HG02571 (cell line): ENCODE results near the gene ZFPM1.

Experiments used
- ATAC-seq: cut with Tn5 transposase; IDR thresholded peaks from one replicate; pipeline ENCODE4 v1.9.1; 2021; ENCODE audit warnings: mild to moderate bottlenecking, moderate library complexity; ENCODE audit not compliant: unreplicated experiment

The ZFPM1 gene

DNA sequence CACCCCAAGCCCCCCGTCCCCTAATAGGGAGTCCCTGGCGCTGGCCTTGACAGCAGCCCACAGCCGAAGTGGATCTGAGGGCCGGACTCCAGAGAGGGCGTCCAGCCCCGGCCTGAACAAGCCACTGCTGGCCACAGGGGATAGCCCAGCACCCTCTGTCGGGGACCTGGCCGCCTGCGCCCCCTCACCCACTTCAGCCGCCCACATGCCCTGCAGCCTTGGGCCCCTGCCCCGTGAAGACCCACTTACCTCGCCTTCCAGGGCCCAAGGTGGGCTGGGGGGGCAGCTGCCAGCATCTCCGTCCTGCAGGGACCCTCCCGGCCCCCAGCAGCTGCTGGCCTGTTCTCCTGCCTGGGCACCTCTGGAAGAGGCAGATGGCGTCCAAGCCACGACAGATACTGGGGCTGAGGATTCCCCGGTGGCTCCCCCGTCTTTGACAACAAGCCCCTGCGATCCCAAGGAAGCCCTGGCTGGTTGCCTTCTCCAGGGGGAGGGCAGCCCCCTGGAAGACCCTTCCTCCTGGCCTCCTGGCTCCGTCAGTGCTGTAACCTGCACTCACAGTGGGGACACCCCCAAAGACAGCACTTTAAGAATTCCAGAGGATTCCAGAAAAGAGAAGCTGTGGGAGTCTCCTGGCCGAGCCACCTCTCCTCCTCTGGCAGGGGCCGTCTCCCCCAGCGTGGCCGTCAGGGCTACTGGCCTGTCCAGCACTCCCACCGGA lies 19.3 kb upstream of the ZFPM1 start:
- ATAC-seq, result no peak

DNA sequence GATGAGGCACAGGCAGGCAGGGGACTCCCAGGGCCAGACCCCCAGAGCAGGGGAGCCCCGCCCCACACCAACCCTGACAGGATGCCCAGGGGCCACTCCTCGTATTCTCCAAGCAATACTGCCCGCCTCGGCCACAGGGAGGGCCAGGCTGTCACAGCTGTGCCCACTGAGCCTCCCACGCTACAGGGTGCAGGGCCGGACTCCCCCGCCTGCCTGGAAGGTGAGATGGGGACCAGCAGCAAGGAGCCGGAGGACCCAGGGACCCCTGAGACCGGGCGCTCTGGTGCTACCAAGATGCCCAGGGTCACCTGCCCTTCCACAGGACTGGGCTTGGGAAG lies 18.8 kb upstream of the ZFPM1 start:
- no peak for ATAC-seq

DNA sequence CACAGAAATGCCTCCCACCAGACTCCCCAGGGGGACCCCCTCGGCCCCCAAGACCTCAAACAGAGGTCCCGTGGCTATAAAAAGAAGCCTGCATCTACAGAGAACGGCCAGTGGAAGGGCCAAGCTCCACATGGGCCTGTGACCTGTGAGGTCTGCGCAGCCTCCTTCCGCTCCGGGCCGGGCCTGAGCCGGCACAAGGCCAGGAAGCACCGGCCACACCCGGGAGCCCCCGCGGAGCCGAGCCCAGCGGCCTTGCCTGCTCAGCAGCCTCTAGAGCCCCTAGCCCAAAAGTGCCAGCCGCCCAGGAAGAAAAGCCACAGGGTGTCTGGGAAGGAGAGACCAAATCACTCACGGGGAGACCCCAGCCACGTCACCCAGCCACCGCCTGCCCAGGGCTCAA lies 18.3 kb upstream of the ZFPM1 start:
- ATAC-seq, result no peak

DNA sequence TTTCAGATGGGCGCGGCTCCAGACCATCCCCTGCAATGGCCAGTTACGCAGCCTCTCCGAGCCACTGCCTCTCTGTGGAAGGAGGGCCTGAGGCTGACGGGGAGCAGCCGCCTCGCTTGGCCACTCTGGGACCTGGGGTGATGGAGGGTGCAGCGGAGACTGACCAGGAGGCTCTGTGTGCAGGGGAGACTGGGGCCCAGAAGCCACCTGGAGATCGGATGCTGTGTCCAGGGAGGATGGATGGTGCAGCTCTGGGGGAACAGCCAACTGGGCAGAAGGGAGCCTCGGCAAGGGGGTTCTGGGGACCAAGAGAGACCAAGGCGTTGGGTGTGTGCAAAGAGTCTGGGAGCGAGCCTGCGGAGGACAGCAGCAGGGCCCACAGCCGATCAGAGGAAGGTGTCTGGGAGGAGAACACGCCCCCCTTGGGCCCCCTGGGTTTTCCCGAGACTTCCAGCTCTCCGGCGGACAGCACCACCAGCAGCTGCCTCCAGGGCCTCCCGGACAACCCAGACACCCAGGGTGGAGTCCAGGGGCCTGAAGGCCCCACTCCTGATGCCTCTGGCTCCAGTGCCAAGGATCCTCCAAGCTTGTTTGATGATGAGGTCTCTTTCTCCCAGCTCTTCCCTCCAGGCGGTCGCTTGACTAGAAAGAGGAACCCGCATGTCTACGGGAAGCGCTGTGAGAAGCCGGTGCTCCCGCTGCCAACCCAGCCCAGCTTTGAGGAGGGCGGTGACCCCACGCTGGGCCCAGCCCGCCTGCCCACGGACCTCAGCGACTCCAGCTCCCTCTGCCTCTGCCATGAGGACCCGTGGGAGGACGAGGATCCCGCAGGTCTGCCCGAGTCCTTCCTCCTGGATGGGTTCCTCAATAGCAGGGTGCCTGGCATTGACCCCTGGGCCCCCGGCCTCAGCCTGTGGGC lies 17.4 kb upstream of the ZFPM1 start:
- ATAC-seq, result no peak

DNA sequence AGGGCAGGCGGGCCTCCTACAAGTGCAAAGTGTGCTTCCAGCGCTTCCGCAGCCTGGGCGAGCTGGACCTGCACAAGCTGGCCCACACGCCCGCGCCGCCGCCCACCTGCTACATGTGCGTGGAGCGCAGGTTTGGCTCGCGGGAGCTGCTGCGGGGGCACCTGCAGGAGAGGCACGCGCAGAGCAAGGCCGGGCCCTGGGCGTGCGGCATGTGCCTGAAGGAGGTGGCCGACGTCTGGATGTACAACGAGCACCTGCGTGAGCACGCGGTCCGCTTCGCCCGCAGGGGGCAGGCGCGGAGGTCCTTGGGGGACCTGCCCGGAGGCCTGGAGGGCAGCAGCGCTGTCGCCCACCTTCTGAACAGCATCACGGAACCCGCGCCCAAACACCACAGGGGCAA lies 16.3 kb upstream of the ZFPM1 start:
- ATAC-seq, result no peak

DNA sequence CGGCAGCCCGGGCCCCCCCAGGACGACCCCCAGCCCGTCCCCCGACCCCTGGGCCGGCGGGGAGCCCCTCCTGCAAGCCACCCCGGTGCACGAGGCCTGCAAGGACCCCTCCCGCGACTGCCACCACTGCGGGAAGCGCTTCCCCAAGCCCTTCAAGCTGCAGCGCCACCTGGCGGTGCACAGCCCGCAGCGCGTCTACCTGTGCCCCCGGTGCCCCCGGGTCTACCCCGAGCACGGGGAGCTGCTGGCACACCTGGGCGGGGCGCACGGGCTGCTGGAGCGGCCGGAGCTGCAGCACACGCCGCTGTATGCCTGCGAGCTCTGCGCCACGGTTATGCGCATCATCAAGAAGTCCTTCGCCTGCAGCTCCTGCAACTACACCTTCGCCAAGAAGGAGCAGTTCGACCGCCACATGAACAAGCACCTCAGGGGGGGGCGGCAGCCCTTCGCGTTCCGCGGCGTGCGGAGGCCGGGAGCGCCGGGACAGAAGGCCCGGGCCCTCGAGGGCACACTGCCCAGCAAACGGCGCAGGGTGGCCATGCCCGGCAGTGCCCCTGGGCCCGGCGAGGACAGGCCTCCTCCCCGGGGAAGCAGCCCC lies 15.6 kb upstream of the ZFPM1 start:
- ATAC-seq, result no peak

DNA sequence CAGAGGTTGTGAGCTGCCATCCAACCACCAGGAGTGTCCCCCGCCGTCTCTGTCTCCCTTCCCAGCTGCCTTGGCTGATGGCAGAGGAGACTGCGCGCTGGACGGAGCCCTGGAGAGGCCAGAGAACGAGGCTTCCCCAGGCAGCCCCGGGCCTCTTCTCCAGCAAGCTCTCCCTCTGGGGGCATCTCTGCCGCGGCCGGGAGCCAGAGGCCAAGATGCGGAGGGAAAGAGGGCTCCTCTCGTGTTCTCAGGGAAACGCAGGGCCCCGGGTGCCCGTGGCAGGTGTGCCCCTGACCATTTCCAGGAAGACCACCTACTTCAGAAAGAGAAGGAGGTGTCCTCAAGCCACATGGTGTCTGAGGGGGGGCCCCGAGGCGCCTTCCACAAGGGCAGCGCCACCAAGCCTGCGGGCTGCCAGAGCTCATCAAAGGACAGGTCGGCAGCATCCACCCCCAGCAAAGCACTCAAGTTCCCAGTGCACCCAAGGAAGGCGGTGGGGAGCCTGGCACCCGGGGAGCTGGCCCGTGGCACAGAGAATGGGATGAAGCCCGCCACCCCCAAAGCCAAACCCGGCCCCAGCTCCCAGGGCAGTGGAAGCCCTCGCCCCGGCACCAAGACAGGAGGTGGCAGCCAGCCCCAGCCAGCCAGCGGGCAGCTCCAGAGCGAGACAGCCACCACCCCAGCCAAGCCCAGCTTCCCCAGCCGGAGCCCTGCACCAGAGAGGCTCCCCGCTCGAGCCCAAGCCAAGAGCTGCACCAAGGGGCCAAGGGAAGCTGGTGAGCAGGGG lies 14.8 kb upstream of the ZFPM1 start:
- ATAC-seq, result no peak

DNA sequence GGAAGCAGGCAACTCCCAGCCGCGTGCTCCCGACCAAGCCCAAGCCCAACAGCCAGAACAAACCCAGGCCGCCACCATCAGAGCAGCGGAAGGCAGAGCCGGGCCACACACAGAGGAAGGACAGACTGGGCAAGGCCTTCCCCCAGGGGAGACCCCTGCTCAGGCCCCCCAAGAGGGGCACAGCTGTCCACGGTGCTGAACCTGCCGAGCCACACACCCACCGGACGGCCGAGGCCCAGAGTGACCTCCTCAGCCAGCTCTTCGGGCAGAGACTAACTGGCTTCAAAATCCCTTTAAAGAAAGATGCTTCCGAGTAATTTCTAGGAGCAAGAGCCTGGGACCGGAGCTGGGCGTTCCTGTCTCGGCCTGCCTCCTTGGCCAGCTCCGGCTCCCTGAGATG lies 14.1 kb upstream of the ZFPM1 start:
- ATAC-seq, result no peak

DNA sequence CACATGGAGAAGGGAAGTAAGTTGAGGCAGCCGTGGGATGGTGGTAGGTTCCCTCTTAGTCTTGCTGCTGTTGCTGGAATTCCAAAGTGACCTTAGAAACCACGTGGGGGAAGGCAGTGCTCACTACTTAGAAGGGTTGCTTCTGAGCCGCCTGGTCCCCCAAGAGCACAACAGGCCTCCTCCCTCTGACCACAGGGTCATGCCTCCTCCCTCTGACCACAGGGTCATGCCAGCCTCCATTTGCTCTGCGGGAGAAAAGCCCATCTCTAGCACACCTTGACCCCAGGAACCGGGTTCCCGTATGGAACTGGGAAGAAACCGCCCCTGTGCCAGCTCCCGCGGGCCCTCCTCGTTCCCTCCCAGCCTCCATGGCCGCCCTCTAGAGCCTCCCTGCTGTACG lies 13.4 kb upstream of the ZFPM1 start:
- ATAC-seq, result no peak

DNA sequence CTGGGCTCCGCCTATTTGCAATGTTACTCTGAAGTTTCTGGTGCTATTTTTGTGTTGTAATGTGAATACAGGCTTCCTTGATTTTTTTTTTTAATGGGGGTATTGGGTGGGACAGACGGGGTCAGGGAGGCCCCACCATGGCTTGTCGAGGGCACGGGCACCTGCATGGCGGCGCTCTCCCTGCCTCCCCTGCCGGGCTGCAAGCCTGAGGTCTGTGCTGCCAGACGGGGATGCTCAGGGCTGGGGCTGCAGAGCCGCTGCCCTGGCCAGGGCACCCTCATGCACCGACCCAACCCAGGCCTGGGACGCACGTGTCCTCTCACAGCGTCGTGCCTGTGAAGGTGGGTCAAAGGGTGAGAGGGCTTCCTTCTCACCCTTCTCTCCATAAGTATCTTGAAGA lies 13.0 kb upstream of the ZFPM1 start:
- no peak for ATAC-seq

DNA sequence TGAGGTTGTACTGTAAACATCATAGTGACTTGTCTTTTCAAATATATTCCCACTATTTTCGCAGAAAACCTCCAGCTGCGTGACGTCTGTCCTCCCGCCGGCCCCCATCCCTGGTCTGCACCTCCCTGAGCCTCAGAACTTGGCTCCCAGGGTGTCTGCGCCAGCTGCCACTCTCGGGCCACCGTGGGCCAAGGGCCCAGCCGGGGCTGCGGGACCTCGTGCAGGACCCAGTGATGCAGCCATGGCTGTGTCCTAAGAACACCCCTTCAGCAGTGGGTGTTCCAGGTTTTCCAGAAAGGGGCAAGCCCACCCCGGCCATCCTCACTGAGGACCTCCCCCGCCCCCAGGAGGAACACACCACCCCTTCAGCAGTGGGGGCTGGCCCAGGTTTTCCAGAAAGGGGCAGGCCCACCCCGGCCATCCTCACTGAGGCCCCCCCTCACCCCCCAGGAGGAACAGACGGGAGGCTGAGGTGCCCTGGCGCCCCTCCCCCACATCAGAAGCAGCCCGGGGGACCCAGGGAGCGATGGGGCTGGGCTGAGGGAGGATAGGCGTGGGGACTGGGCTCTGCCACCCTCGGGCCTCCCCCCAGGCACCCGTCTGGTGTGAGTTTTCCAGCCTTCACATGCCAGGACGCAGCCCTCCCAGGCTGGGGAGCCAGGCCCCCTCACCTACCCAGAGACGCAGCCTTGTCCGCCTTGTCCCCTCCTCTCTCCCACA lies 12.2 kb upstream of the ZFPM1 start:
- ATAC-seq, result no peak

DNA sequence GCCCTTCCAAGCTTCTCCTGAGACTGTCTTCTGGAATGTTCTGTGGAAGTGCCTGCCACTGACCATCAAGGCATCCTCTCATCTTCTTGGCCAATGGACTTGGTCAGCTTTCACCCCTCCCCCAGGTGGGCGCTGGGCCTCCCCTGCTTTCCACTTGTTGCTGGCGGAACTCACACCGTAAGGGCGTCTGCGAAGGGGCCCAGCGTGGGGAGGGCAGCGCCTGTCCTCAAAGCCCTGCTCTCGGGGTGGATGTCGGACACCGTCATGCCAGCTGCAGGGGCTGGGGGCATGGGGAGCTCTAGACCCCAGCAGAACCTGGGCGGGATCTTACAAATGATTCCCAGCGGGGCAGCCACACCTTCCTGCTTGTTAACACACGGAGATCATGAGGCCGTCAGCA lies 11.6 kb upstream of the ZFPM1 start:
- ATAC-seq, result no peak

DNA sequence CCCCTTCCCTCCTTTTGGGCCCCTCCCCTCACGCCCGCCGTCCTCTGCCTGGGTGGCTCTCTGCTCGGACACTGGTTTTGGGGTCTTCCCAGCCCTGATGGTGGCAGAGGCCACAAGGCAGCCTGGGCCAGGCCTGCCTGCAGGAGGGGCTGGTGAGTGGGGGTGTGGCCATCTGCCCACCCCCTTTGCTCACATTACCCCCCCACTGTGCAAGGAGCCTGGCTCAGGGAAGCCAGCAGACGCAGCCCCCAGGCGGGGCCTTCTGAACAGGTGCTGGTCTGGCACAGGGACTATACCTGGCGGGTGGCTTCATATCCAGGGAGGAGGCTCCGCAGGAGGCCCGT lies 10.7 kb upstream of the ZFPM1 start:
- ATAC-seq, result no peak

DNA sequence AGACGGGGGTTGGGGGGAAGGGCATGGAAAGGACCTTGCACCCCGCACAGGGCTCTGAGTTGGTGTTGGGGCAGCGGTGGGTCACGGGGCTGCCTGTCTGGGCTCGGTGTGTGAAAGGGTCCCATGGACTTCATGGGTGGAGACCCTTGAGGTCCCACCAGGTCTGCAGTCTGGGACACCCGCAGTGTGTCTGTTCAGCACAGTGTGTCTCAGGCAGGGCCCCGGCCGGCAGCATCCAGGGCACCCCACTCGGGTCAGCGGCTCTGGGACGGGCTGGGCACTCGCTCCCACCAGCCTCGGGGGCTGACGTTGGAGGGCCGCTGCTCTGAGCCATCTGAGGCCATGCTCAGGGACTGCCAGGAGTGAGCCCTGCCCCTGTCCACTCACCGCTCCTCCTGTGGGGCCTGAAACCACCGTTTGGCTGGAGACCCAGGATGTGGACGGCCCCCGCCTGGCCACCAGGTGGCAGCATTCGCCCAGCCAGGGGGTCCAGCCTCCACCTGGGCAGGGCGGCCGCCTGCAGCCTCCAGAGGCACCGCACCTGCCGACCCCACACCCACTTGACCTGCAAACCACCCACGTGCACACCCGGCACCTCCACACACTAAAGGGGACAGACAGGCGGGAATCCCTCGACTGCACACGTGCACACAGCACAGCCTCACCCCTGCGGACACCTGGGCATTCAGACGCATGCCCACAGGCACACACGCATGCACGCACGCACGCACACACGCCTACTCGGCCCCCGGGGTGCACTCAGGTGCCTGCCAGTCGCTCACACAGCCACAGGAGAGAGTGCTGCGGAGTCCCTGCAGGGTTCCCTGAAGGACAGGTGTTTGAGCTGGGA lies 10.1 kb upstream of the ZFPM1 start:
- no peak for ATAC-seq

DNA sequence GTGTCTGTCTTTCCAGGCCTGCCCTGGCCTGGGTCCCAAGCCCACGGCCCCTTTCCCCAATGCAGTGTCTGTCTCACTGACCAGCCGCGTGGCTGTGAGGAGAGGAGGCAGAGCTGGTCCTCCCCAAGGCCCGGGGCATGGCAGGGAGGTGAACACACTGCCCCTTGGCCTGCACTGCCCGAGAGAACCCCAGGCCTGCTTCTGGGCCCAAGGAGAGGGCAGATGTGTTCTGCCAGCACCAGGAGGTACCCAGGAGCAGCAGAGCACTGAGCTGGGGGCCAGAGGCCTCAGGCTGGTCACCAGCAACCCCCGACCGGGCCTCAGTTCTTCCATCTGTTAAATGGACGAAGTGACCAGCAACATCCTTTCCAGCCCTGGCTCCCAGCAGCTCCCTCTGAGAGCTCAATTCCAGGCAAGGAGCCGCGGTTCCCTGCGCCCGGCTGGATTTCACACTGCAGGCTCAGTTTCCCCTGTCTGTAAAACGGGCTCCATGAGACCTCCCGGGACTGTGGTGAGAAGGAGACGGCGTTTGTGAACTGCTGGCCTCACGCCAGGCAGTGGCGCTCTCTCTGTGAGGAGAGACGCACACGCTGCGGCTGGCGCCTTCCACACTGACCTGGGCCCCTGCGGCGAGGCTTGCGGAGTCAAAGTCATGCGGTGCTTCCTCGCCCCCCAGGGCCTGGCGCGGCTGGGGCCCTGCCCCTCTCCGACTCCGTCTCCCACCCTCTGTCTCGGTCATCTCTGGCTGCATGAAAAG lies 8.1 kb upstream of the ZFPM1 start:
- no peak for ATAC-seq

DNA sequence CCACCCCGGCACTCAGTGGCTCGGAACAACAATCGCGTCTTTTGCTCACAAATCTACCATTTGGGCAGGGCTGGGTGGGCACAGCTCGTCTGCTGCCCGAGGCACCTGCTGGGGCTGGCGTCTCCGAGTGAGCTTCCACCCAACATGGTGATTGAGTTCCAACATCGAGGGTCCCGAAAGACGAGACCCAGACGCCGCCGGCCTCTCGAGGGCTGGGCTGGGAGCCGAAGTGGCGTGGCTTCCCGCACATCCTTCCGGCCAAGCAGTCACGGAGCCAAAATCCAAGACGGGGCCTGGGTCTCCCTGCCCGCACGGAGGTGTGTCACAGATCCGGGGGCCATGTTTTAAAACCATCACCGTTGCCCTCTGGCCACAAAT lies 7.5 kb upstream of the ZFPM1 start:
- no peak for ATAC-seq

DNA sequence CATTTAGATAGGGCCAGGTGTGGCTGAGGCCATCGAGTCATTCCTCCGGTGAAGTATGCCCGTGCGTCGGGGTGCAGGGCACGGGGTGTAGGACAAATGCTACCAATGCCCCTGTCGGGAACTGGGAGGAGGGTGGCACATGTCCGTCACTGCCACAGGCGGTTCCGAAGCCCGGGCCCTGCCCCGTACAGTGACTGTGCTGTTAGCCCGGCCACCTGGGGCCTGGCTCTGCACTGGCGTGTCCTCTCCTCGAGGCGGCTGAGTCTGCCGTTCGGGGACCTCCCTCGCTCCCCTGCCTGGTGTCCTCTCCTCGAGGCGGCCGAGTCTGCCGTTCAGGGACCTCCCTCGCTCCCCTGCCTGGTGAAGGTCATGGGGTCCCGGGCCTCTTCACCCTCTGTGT lies 7.0 kb upstream of the ZFPM1 start:
- ATAC-seq, result no peak

DNA sequence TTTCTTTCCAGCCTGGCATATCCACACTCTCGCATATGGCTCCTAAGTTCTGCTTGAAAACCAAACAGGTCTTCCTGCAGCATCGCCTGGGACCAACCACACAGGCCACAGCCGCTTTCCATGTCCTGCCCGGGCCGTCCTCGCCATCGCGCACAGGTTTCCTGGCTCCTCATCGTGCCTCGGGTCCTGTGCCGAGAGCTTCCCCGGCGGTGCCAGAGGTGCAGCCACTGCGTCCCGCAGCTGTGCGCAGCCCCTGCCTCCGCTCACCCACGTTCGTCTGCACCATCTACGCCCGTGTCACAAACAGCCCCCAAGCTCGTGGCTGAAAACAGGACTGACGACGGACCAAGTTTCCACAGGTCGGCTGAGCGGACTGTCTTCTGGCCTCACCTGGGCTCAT lies 6.3 kb upstream of the ZFPM1 start:
- ATAC-seq, result no peak

DNA sequence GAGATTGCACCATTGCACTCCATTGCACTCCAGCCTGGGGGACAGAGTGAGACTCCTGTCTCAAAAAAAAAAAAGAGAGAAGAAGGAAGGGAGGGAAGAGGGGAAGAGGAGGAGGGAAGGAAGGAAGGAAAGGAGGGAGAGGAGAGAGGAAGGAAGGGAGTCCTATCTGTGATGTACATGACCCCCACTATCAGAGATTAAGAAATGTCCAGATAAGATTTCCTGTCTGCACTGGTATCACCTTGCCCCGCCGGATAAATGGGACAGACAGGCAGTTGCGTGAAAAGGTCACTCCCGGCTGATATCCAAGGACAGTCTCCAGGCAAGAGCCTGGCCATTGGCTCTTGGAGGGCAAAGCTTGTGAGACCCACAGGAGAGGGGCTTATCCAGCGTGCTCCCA lies 5.2 kb upstream of the ZFPM1 start:
- no peak for ATAC-seq
